Skeletal muscle tissue (tissue), 4 donors: ENCODE results near the gene MAP3K10. TPM values are rescaled to one million over a fixed set of nuclear protein-coding genes. Genes with fewer than 3 reads are reported as not detected.
"Not testable (repeated sequence)": the region's sequence is repeated elsewhere in the genome, so short reads cannot be mapped to it uniquely, and the experiment has no call there.

ENCODE experiments used
- H3K27ac ChIP-seq: one replicate; pipeline ENCODE4 v1.7.0; 2013; ENCODE audit warnings: mild to moderate bottlenecking, low read depth, low read length, inconsistent platforms
- H3K27me3 ChIP-seq, 3 donors: one replicate each; pipeline ENCODE4 v1.7.0; 2013; ENCODE audit warnings: low read length in 3 of 3; ENCODE audit not compliant: control insufficient read depth in 3 of 3, insufficient read depth in 3 of 3
- H3K36me3 ChIP-seq, 3 donors: one replicate each; pipeline ENCODE4 v1.7.0; 2013; ENCODE audit warnings: low read length in 3 of 3; ENCODE audit not compliant: control insufficient read depth in 3 of 3, insufficient read depth in 3 of 3
- H3K4me1 ChIP-seq, 3 donors: one replicate each; pipeline ENCODE4 v1.7.0; 2013; ENCODE audit warnings: low read length in 3 of 3, mild to moderate bottlenecking in 3 of 3; ENCODE audit not compliant: control insufficient read depth in 3 of 3, insufficient read depth in 3 of 3
- H3K4me3 ChIP-seq, 3 donors: one replicate each; pipeline ENCODE4 v1.7.0; 2013; ENCODE audit warnings: low read length in 3 of 3
- H3K9ac ChIP-seq, 3 donors: one replicate each; pipeline ENCODE4 v1.7.0; 2013; ENCODE audit warnings: low read length in 3 of 3, mild to moderate bottlenecking in 3 of 3, moderate library complexity in 2 of 3, low read depth in 1 of 3
- H3K9me3 ChIP-seq, 3 donors: one replicate each; pipeline ENCODE4 v1.7.0; 2013; ENCODE audit warnings: low read length in 3 of 3; ENCODE audit not compliant: control insufficient read depth in 3 of 3
- total RNA-seq: library from RNA; depleted of rRNA; stranded (reverse); fragments of >200 nt; gene quantifications from one replicate; pipeline ENCODE4 v1.2.3, GENCODE V29; 2014
- donor health status: Osteomylitis.

The MAP3K10 gene
- total RNA-seq, 1 donor from 2014 or later = 3.1 TPM

DNA sequence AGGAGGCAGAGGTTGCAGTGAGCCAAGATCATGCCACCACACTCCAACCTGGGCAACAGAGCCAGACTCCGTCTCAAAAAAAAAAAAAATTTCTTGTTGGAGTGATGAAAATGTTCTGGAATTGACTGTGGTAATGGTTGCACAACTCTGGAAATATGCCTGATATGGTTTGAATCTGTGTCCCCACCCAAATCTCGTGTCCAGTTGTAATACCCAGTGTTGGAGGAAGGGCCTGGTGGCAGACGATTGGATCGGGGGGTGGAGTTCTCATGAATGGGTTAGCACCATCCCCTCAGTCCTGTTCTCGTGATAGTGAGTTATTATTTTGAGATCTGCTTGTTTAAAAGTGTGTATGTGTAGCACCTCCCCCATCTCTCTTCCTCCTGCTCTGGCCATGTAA, 41.1 kb upstream of the MAP3K10 start:
- Histone ChIP-seq H3K9me3 (no peaks in the 10 kb centered on the region), H3K27ac (no peak overlapping the region), H3K27me3 (peaks cover 0 to 10% (median 0%) of the 10 kb centered on the region in 3 donors), H3K4me3 (no peak overlapping the region), H3K36me3 (no peaks in the 10 kb centered on the region), H3K4me1 (peaks cover 0 to 4% (median 3%) of the 10 kb centered on the region in 3 donors), H3K9ac (no peak overlapping the region)

DNA sequence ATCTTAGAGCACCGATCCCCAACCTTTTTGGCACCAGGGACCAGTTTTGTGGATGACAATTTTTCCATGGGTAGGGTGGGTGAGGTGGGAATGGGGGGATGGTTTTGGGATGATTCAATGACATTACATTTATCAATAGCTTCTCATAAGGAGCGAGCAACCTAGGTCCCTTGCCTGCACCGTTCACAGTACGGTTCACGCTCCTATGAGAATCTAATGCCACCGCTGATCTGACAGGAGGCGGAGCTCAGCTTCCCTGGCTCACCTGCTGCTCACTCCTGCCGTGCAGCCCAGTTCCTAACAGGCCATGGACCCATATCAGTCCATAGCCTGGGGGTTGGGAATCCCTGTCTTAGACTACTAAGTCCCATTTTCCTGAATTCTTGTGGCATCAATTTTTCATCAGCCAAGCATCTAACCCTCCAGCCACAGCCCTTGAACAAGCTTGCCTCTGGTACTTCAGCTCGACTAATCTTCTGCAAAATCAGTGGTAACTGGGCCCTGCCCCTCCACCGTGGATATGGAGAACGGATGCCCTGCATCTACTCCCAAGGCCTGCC, 37.0 kb upstream of the MAP3K10 start:
- no peaks in the 10 kb centered on the region for H3K9me3 ChIP-seq
- no peaks in the 10 kb centered on the region for H3K27me3 ChIP-seq
- H3K4me3 ChIP-seq = no peak overlapping the region
- H3K4me1 ChIP-seq = no peaks in the 10 kb centered on the region
- no peak overlapping the region for H3K9ac ChIP-seq
- H3K36me3 ChIP-seq = no peaks in the 10 kb centered on the region
- no peak overlapping the region for H3K27ac ChIP-seq

DNA sequence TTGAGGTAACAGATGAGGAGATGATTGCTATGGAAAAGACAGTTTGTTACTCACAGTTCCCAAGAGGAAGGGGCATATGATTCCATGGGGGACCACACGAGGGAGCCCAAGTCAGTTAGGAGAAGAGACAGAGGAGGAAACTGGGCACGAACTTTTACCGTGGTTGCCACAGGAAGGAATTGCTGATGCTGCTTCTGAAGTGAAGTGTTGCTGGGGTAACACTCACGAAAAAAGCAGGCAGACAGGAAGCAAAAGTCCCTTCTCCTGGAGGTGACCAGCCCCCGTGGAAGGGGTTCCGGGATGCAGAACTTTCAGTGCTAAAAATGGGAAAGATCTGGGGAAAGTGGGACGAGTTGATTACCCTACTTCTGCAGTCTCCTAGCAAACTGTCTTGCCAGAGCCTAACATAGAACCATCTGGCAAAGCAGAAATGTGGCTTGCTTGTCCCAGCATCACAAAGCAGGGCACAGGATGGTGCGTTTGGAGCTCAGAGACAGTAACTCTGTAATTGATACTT, 35.4 kb upstream of the MAP3K10 start:
- Histone ChIP-seq H3K27me3 (no peaks in the 10 kb centered on the region), H3K4me1 (no peaks in the 10 kb centered on the region), H3K4me3 (no peak overlapping the region), H3K27ac (no peak overlapping the region), H3K9ac (no peak overlapping the region), H3K36me3 (no peaks in the 10 kb centered on the region), H3K9me3 (no peaks in the 10 kb centered on the region)

DNA sequence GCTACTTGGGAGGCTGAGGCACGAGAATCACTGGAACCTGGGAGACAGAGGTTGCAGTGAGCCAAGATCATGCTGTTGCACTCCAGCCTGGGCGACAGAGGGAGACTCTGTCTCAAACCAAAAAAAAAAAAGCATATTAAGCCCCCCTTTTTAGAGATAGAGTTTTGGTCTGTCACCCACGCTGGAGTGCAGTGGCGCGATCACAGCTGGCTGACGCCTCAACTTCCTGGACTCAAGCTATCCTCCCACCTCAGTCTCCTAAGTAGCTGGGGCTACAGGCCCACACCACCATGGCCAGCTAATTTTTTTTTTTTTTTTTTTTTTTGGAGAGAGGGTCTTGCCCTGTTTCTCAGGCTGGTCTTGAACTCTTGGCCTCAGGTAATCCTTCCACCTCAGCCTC, 34.2 kb upstream of the MAP3K10 start:
- H3K27ac ChIP-seq = no peak overlapping the region
- no peaks in the 10 kb centered on the region for H3K36me3 ChIP-seq
- no peak overlapping the region for H3K9ac ChIP-seq
- no peaks in the 10 kb centered on the region for H3K27me3 ChIP-seq
- H3K4me3 ChIP-seq = no peak overlapping the region
- no peaks in the 10 kb centered on the region for H3K9me3 ChIP-seq
- H3K4me1 ChIP-seq = no peaks in the 10 kb centered on the region

DNA sequence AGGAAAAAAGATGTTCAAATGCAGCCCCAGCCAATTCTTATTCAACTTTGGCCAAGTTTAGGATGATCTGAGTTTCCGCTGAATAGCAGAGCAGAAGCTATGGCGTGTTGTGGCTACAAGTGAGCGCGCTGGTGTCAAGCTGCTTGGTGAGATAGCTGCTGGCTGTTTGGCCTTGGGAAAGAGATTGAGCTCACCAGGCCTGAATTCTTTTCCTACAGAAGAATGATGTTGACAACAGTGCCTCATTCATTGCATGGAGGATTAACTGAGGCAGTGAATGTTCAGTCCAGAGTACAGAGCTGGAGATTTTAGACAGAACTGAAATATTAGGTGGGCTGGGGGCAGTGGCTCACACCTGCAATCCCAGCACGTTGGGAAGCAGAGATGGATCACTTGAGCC, 31.5 kb upstream of the MAP3K10 start:
- H3K9me3 ChIP-seq = no peaks in the 10 kb centered on the region
- H3K36me3 ChIP-seq = no peaks in the 10 kb centered on the region

DNA sequence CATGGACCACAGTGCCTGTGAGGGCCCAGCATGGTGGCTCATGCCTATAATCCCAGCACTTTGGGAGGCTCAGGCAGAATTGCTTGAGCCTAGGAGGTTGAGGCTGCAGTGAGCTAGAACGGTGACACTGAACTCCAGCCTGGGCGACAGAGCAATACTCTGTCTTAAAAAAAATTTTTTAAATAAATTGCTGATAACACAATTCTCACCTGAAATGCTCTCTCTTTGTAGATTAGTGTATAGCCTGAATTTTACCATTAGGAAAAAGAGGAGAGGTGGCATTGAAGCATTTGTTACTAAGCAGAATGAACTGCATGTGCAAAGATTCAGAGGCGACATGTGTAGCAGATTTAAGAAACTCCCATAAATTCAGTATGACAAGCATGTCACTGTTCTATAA, 29.1 kb upstream of the MAP3K10 start:
- H3K4me3 ChIP-seq = no peak overlapping the region
- H3K27me3 ChIP-seq = peaks cover 0 to 2% (median 0%) of the 10 kb centered on the region in 3 donors
- no peak overlapping the region for H3K9ac ChIP-seq
- H3K27ac ChIP-seq = no peak overlapping the region
- H3K9me3 ChIP-seq = no peaks in the 10 kb centered on the region
- H3K4me1 ChIP-seq = no peaks in the 10 kb centered on the region
- H3K36me3 ChIP-seq = no peaks in the 10 kb centered on the region

More for the DNA sequence above, 31.5 kb upstream of the MAP3K10 start:
- H3K4me1 ChIP-seq = no peaks in the 10 kb centered on the region
- no peak overlapping the region for H3K9ac ChIP-seq
- no peak overlapping the region for H3K4me3 ChIP-seq
- H3K27me3 ChIP-seq = no peaks in the 10 kb centered on the region
- H3K27ac ChIP-seq = no peak overlapping the region

DNA sequence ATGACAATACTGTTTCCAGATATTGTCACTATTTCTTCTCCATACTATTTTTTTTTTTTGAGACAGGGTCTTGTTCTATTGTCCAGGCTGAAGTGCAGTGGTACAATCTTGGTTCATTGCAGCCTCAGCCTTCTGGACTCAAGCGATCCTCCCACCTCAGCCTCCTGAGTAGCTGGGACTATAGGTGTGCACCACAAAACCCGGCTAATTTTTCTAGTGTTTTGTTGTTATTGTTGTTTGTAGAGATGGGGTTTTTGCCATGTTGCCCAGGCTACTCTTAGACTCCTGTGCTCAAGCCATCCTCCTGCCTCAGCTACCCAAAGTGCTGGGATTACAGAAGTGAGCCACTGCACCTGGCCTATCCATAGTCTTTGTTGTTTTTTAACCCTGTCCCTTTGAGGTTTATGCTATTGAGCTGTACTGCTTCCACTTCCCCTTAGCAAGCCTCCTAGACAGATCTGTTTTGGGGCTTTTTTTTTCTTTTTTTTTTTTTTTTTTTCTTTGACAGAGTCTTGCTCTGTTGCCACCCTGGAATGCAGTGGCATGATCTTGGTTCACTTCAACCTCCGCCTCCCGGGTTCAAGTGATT, 27.6 kb upstream of the MAP3K10 start:
- Histone ChIP-seq H3K36me3 (no peaks in the 10 kb centered on the region), H3K4me1 (no peaks in the 10 kb centered on the region), H3K27ac (no peak overlapping the region), H3K27me3 (peaks cover 0 to 2% (median 0%) of the 10 kb centered on the region in 3 donors), H3K4me3 (no peak overlapping the region), H3K9me3 (no peaks in the 10 kb centered on the region), H3K9ac (no peak overlapping the region)

DNA sequence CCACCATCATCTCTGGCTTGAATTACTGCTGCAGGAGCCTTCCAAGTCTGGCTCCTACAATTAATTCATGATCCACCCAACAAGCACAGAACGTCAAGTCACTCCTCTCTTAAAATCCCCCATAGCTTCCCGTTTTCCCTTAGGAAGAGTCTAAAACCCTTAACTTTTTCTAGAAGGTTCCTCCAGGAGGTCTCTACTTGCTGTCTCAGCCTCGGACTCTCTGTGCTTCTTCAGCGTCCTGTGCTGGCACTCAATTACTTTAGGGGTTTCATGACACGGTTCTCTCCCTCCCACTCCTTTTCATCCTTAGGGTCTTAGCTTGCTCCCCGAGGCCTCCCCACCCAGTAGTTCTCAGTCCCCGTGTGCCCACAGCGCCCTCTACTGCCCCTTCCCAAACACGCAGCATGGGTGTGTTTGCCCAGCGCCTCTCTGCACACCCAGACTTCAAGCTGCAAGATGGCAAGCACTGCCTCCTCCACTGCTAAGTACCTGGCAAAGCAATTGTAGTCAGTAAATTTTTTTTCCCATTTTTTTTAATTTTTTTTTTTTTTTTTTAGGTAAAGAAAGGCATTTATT, 25.8 kb upstream of the MAP3K10 start:
- H3K36me3 ChIP-seq = no peaks in the 10 kb centered on the region
- no peak overlapping the region for H3K4me3 ChIP-seq
- H3K27ac ChIP-seq = no peak overlapping the region
- peaks cover 0 to 4% (median 2%) of the 10 kb centered on the region in 3 donors for H3K27me3 ChIP-seq
- no peaks in the 10 kb centered on the region for H3K4me1 ChIP-seq
- no peak overlapping the region for H3K9ac ChIP-seq
- H3K9me3 ChIP-seq = no peaks in the 10 kb centered on the region

DNA sequence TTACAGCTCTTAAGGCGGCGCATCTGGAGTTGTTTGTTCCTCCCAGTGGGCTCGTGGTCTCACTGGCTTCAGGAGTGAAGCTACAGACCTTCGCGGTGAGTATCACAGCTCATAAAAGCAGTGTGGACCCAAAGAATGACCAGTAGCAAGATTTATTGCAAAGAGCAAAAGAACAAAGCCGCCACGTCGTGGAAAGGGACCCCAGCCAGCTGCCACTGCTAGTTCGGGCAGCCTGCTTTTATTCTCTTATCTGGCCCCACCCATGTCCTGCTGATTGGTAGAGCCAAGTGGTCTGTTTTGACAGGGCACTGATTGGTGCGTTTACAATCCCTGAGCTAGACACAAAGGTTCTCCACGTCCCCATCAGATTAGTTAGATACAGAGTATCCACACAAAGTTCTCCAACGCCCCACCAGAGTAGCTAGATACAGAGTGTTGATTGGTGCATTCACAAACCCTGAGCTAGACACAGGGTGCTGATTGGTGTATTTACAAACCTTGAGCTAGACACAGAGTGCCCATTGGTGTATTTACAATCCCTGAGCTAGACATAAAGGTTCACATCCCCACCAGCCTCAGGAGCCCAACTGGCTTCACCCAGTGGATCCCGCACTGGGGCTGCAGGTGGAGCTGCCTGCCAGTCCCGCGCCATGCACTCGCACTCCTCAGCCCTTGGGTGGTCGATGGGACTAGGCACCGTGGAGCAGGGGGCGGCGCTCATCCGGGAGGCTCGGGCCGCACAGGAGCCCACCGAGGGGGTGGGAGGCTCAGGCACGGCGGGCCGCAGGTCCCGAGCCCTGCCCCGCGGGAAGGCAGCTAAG, 21.5 kb upstream of the MAP3K10 start:
- not testable (repeated sequence) for H3K9me3 ChIP-seq, H3K36me3 ChIP-seq, H3K4me1 ChIP-seq

More for the DNA sequence above, 21.5 kb upstream of the MAP3K10 start:
- H3K27ac ChIP-seq, H3K9ac ChIP-seq, H3K4me3 ChIP-seq, H3K27me3 ChIP-seq: not testable (repeated sequence)
